Stimulated activated CD4-positive, alpha-beta T cell treated with anti-CD3 and anti-CD28 coated beads, Interleukin-12 subunit alpha, Interleukin-12 subunit beta, amount 100 ng/mL, for 4 hours (primary cell): Measurements from ENCODE around the gene HNRNPA2B1.
"Not testable (repeated sequence)": the region's sequence is repeated elsewhere in the genome, so short reads cannot be mapped to it uniquely, and the experiment has no call there.

ENCODE experiments used
- DNase-seq: peaks from one replicate; pipeline ENCODE4 v3.0.0-alpha.2; 2020

Gene HNRNPA2B1

GRCh38 chr7:26197153-26198115 is 3.1 kb downstream of the HNRNPA2B1 start:
- DNase-seq = no peak

- DNase-seq = no peak
Observed at GRCh38 chr7:26195867-26196657, 4.5 kb downstream of the HNRNPA2B1 start.

- no peak for DNase-seq
Observed at GRCh38 chr7:26195182-26195581, 5.4 kb downstream of the HNRNPA2B1 start.

- DNase-seq = not testable (repeated sequence)
Observed at GRCh38 chr7:26194764-26195163, 5.8 kb downstream of the HNRNPA2B1 start.

GRCh38 chr7:26193432-26194207 is 6.9 kb downstream of the HNRNPA2B1 start:
- no peak for DNase-seq

- no peak for DNase-seq
Observed at GRCh38 chr7:26192485-26193087, 8.0 kb downstream of the HNRNPA2B1 start.

GRCh38 chr7:26191974-26192479 is 8.5 kb downstream of the HNRNPA2B1 start:
- DNase-seq = no peak

- DNase-seq = no peak
Observed at GRCh38 chr7:26191233-26191973, 9.1 kb downstream of the HNRNPA2B1 start.

GRCh38 chr7:26190417-26190869 is 10.1 kb downstream of the HNRNPA2B1 start:
- no peak for DNase-seq

GRCh38 chr7:26189697-26190096 is 10.8 kb downstream of the HNRNPA2B1 start:
- no peak for DNase-seq

GRCh38 chr7:26188957-26189541 is 11.5 kb downstream of the HNRNPA2B1 start:
- DNase-seq = no peak

GRCh38 chr7:26188206-26188956 is 12.2 kb downstream of the HNRNPA2B1 start:
- no peak for DNase-seq

- DNase-seq = no peak
Observed at GRCh38 chr7:26187380-26188205, 13.0 kb downstream of the HNRNPA2B1 start.

GRCh38 chr7:26186364-26187311 is 13.9 kb downstream of the HNRNPA2B1 start:
- DNase-seq = no peak

- no peak for DNase-seq
Observed at GRCh38 chr7:26185844-26186180, 14.7 kb downstream of the HNRNPA2B1 start.

- no peak for DNase-seq
Observed at GRCh38 chr7:26185131-26185843, 15.3 kb downstream of the HNRNPA2B1 start.

- not testable (repeated sequence) for DNase-seq
Observed at GRCh38 chr7:26184281-26185101, 16.1 kb downstream of the HNRNPA2B1 start.
